SH-SY5Y (cell line): Measurements from ENCODE around the gene CHSY3.

Experiments used
- GATA2 ChIP-seq: IDR thresholded peaks from 2 replicates; pipeline ENCODE4 v1.6.1; 2011; ENCODE audit warnings: mild to moderate bottlenecking, low read depth, low read length
- GATA3 ChIP-seq: IDR thresholded peaks from 2 replicates; pipeline ENCODE4 v1.6.1; 2011; ENCODE audit warnings: low read depth, mild to moderate bottlenecking, low read length, moderate library complexity

Gene CHSY3

GRCh38 chr5:129904102-129904666 lies at the start of gene CHSY3:
CHSY3 (plus strand) TSS chr5:129904465.
- TF ChIP-seq GATA3 (no peak), GATA2 (no peak)

GRCh38 chr5:129856325-129856724 lies 47.9 kb upstream of the CHSY3 start:
- TF ChIP-seq GATA2 (no peak), GATA3 (no peak)

DNA sequence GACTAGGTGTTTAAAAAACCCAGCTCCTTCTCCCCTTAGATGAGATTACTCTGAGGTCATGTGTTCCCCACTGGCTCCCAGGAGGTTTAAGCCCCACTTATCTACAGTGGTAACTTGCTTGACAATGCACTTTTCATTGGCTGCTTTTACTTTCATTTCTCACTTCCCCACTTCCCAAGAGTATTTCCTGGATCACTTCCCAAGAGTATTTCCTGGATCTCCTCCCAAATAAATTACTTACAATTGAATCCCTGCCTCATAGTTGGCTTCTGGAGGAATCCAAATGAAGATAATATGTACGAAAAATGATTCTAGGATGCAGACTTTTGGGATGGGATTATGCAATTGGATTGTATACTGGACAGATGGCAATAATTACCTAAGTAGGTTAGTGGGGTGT lies 47.1 kb upstream of the CHSY3 start:
- TF ChIP-seq GATA3 = no peak
- TF ChIP-seq GATA2 = no peak

DNA sequence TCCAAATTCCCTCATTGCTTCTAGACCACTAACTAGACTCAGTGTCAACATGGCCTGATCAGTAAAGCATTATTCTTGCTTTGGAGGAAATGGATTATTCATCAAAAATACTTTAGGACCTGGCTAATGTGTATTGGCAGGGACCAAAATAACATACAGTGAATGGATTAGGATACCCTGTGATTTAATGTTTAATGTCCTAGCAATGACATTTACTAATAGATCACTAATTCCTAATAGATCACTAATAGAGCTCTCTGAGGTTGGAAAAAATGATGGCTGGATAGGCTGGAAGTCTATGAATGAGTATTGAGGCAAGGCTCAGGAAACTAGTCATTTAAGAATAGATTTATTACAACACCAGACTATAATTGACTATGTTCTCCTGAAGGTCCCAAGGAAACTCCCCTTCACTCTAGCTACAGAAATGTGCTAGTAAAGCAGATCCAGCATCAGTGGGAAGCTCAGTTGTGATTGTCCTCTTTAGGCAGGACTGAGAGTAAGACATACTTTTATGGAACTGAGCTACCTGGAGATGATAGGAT lies 46.1 kb upstream of the CHSY3 start:
- TF ChIP-seq GATA3 = no peak
- no peak for TF ChIP-seq GATA2

GRCh38 chr5:129884322-129884721 lies 19.9 kb upstream of the CHSY3 start:
- no peak for TF ChIP-seq GATA2
- TF ChIP-seq GATA3 = no peak

GRCh38 chr5:129899454-129899853 lies 4.8 kb upstream of the CHSY3 start:
- TF ChIP-seq GATA3 (no peak), GATA2 (no peak)

- TF ChIP-seq GATA2 (no peak), GATA3 (no peak)
These were observed 1.4 kb upstream of the CHSY3 start for GRCh38 chr5:129902816-129903215.

DNA sequence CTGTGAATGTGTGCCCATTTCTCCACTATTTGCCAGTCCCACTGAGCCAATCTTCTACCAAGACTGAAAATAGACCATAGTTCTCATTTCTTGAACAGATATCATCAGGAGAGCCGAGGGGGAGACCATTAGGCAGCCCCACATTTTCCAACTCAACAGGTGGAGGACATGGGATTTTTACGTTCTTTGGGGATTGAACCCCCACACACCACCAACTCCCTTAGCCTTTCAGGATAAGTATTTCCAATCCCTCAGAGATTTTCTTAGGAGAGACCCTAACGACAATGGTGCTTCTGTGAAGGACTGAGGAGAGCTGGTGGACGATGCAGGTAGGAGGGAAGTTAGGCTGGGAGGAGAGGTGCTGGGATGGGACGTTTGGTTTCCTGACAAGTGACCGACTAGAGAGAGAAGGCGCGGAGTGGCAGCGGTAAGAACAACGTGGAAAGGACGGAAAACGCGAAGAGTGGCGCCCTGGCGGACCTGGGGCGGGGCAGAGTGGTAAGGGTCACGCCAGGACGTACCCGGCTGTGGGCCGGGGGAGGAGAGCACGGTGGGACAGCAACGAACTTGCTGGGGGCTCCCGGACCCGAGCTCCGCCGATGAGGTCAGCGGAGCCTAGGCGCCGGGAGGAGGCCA lies 681 bp upstream of the CHSY3 start:
- TF ChIP-seq GATA3 = no peak
- TF ChIP-seq GATA2 = no peak

GRCh38 chr5:129904667-129905472 lies 605 bp downstream of the CHSY3 start:
- TF ChIP-seq GATA3 = no peak
- TF ChIP-seq GATA2 = no peak

GRCh38 chr5:129905473-129906176 lies 1.4 kb downstream of the CHSY3 start:
- no peak for TF ChIP-seq GATA2
- TF ChIP-seq GATA3 = no peak

- TF ChIP-seq GATA2 (no peak), GATA3 (no peak)
These were observed 2.1 kb downstream of the CHSY3 start for GRCh38 chr5:129906177-129906887.

DNA sequence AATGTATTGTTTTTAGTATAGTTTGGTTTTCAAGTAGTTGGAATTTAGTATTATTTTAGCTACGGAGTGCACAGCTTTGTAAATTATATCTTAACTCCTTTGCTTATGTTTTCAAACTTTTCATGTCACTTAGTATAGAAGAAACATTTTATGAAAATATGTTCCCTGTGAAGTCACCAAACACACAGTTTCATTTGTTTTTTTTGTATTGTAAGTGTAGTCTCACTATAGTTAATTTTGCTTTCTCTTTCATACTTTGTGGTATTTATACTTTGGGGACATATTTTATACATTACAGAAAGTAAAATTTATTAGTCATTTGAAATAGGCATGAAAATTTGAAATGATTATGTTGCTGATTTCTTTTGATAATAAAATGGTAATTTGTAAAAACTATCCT lies 5.0 kb downstream of the CHSY3 start:
- TF ChIP-seq GATA3 (no peak), GATA2 (no peak)

DNA sequence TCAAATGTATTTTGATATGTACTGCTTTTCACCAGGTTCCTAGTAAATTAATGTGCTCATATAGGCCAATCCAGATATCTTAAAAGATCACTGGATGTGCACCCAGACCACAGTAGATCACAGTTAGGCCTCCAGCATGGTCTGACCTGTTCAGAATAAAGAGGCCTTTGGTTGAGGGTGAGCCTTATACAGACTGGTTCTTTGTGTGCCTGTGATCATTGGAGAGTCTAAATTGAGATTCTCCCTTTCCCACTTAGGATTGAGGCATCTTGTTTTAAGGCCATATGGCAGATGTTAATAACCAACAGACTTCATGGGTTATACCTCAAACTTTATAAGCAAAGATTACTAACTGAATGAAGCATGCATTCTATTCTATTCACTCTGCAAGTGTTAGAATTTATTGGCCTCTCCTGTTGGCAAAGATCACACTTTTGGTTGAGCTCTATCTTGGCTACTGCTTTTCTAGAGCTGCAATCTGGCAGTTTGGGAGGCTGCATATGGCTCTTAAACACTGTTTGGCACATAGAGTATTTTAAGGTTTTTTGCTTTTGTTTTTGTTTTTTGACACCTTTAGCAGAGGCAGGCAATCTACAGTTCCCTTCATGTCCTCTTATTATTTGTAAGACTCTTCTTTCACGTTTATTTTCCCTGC lies 8.5 kb downstream of the CHSY3 start:
- TF ChIP-seq GATA3 (no peak), GATA2 (no peak)

- TF ChIP-seq GATA3 (no peak), GATA2 (no peak)
These were observed 11.2 kb downstream of the CHSY3 start for GRCh38 chr5:129915415-129915814.
